Measurements from ENCODE around the gene DNAH6. TPM values are rescaled to one million over a fixed set of nuclear protein-coding genes. Genes with fewer than 3 reads are reported as not detected.

DNAH6 gene
- total RNA-seq, 1 experiment from 2014 or later: 0.26 TPM

- Histone ChIP-seq H2BK15ac (ENCODE audit: low read depth, low read length) (no peak overlapping the region), H3K4me2 (ENCODE audit: insufficient read depth, insufficient read length, low read length) (no peak overlapping the region), H3K4ac (ENCODE audit: low read depth, low read length) (no peak overlapping the region), H4K91ac (ENCODE audit: insufficient read length, low read depth, low read length) (no peak overlapping the region), H2AFZ (ENCODE audit: low read length) (no peak overlapping the region), H3K4me1 (ENCODE audit: insufficient read depth, low read length) (no peaks in the 10 kb centered on the region), H4K8ac (replicated peaks; ENCODE audit: insufficient read length, low read depth, low read length) (no peak overlapping the region), H3K9me3 (ENCODE audit: control insufficient read depth, low read depth, low read length) (no peaks in the 10 kb centered on the region), H2AK5ac (ENCODE audit: insufficient read length, low read length) (no peak overlapping the region), H4K20me1 (ENCODE audit: control insufficient read depth, insufficient read depth, insufficient read length) (no peaks in the 10 kb centered on the region), H3K14ac (ENCODE audit: insufficient read depth, low read length) (no peak overlapping the region), H2BK120ac (ENCODE audit: low read depth, low read length, poor library complexity, severe bottlenecking) (no peak overlapping the region), H2BK12ac (ENCODE audit: insufficient read length, low read depth, low read length) (no peak overlapping the region), H3K27ac (ENCODE audit: insufficient read length, low read depth, low read length) (no peak overlapping the region), H3K79me2 (ENCODE audit: insufficient read depth, low read length) (no peaks in the 10 kb centered on the region), H4K5ac (ENCODE audit: insufficient read length, low read depth, low read length) (no peak overlapping the region), H3K9ac (ENCODE audit: extremely low read depth, insufficient read length, low read length) (no peak overlapping the region), H3K23ac (ENCODE audit: insufficient read length, low read depth, low read length) (no peak overlapping the region), H2BK5ac (ENCODE audit: insufficient read length, low read length) (no peak overlapping the region), H3K23me2 (ENCODE audit: insufficient read length, low read depth, low read length, poor library complexity, severe bottlenecking) (no peaks in the 10 kb centered on the region), H3K18ac (ENCODE audit: insufficient read length, low read depth, low read length) (no peak overlapping the region), H3K56ac (ENCODE audit: insufficient read length, low read depth, low read length) (no peak overlapping the region), H3K27me3 (ENCODE audit: insufficient read depth, low read length) (no peaks in the 10 kb centered on the region), H3K79me1 (ENCODE audit: insufficient read depth, low read depth, low read length, poor library complexity, severe bottlenecking) (no peaks in the 10 kb centered on the region), H3T11ph (ENCODE audit: low read length) (no peak overlapping the region), H2BK20ac (ENCODE audit: low read depth, low read length, poor library complexity, severe bottlenecking) (no peak overlapping the region)
- DNase-seq: no peak
- Mint-ChIP-seq H3K9me3 (no peaks in the 10 kb centered on the region), H3K27ac (no peak overlapping the region), H3K4me3 (no peak overlapping the region), H3K27me3 (ENCODE audit: low read depth) (peaks cover 2% of the 10 kb centered on the region; the same call in 1 of the 2 replicates), H3K36me3 (ENCODE audit: insufficient read depth in 1 of 3, low read depth in 3 of 3) (no peaks in the 10 kb centered on the region), H3K4me1 (no peaks in the 10 kb centered on the region)
- TF ChIP-seq CTCF (conservative IDR thresholded peaks at IDR 0.05): no peak
- WGBS (ENCODE audit: extremely low coverage, insufficient read length, low lambda C conversion rate): no CpG with 5 or more reads among the region's 2 CpGs
Observed at GRCh38 chr2:84546551-84546950, 30.3 kb downstream of the DNAH6 start.
